HG03432 (cell line): ENCODE data around the gene RAB11FIP3.

Experiments
- ATAC-seq: cut with Tn5 transposase; IDR thresholded peaks from one replicate; pipeline ENCODE4 v1.9.1; 2021; ENCODE audit warnings: mild to moderate bottlenecking, moderate library complexity; ENCODE audit not compliant: unreplicated experiment

RAB11FIP3 gene

DNA sequence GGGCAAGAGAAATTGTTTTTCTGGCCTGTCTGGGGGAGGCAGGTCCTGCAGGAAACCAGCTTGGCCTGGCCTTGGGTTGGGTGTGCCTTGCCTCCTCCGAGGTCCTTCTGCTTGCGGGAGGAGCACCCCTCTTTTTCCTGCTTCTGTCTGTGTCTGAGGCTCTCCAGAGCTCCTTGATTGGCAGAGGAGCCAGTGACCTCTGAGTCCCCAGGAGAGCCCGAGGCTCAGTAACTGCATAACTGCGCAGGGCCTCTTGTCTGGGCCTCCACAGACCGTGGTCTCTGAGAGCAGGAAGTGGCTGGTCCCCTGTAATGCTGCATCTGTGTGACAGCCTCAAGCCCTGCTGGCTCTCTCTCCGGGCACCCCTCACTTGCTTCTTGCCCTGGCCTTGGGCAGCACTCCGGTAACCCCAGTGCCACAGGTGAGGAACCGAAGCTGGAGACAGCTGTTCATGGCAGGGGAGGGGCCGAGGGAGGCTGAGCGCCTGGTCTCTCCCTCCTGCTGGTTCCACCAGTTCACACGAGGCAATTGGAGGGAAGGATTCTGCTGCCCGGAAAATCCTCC is 103.6 kb downstream of the RAB11FIP3 start:
- ATAC-seq: no peak

DNA sequence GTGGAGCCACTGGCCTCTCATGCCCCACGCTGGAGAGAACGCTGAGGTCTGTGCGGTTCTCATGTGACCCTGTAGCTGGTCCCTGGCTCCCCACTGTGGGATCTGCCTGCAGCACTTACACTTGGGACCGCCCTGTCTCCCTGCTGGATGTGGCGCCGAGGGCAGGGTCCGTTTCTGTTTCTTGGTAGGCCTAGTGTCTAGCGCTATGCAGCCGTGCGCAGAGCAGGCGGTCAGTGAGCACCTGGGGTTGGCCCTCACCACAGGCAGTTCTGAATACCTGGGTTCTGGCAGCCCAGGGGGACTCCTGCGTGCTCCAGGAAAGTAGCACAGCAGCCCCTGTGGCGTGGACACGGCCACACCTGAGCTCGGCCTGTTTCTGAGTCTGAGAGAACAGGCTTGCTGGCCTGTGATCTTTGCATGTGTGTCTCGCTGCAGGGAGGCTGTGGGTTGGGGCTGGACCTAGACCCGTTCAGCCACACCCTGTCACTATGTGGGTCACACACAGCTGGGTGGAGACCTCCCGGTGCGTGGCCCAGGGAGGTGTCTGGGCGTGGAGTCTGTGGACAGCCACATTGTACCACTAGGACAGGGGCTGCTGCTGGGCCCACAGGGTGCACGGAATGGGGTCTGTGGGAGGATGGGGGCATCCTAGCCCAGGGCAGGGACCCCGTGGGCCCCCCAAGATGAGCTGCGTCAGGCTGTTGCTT is 104.8 kb downstream of the RAB11FIP3 start:
- no peak for ATAC-seq

DNA sequence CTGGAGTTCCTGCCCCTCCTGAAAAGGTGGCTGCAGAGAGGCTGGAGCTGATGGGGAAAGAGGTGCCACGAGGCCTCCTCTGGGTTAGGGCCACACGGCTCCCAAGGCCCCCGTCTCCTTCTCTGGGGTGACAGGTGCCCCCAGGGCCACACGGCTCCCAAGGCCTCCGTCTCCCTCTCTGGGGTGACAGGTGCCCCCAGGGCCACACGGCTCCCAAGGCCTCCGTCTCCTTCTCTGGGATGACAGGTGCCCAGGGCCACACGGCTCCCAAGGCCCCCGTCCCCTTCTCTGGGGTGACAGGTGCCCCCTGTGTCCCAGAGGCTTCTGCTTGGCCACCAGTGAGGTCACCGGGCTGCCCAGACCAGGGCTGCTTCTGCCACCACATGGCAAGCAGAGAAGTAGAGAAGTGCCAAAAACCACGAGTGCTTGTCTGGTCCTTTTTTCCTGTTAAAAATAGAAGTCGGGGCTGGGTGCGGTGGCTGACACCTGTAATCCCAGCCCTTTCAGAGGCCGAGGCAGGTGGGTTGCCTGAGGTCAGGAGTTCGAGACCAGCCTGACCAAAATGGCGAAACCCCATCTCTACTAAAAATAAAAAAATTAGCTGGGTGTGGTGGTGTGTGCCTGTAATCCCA is 106.2 kb downstream of the RAB11FIP3 start:
- no peak for ATAC-seq

DNA sequence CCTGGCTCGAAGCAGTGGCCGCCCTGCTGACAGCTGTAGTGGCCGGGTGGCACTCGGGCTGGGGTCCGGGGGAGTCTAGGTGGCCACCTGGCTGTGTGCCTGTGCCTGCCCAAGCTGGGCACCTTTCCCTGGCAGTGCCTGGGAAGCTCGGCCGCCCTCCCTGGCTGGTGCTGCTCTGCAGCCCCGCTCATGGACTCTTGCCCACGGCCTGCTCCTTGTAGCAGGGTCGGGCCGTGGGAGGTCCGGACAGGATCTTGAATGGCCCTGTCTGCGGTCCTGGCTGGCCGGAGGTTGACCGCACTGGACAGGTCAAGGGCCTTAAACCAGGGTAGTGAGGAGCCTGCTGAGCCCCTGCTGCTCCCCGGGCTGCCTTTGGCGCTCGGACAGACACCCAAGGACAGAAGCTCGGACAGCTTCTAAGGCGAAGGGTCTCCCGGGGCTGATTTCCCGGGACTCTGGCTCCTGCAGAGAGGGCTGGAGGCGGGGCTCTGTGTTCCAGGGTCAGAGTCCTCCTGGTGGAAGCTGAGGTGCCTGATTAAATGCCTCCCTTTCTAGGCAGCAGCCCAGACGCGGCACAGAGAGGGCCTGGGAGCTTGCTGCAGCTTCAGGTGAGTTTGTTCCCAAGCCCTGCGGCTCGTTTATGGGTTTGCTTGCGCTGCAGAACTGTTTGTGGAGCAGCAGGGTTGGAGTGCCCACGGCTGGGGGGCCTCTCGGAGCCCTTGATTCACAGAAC is 108.1 kb downstream of the RAB11FIP3 start:
- no peak for ATAC-seq

DNA sequence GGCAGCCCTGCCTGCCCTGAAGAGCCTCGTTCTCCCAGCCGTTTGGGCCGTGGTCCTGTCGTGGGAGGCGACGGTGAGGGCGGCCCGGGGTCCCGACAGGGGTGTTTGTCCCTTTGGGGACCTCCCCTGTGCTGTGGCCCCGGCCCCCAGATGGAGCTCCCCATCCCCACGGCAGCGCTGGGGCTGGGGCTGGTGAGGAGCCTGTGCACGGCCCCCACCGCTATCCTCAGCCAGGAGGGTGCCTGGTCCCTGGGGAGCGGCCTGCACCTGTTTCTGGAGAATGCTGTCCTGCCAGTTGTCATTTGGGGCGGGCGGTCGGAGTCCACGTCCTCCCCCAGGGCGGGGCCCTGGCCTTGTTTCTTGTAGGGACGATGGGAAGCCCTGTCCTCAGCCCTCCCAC is 108.7 kb downstream of the RAB11FIP3 start:
- no peak for ATAC-seq

DNA sequence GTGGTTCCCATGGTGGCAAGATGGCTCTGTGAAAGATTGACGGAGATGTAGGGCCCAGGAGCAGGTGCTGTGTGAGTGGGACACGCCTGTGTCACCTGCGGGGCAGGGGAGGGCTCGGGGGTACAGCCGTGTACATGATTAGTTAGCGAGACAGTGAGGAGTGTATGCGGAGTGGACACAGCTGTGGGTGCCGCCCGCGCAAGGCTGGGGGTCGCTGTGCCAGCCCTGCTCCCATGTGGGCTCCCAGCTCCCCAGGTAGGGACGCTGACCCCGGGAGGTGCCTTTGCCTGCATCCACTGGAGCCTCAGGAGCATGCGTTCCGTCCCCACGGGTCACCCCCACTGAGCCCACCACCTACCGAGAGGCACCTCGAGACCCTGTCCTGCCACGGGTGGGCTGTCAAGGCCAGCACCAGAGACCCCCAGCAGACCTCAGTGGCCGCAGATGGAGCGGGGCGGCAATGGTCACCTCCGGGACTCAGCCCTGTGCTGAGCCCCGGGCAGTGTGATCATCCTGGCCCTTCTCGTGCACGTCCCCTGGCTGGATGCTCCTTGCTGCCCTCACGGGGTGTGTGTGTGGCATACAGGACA is 109.5 kb downstream of the RAB11FIP3 start:
- no peak for ATAC-seq

DNA sequence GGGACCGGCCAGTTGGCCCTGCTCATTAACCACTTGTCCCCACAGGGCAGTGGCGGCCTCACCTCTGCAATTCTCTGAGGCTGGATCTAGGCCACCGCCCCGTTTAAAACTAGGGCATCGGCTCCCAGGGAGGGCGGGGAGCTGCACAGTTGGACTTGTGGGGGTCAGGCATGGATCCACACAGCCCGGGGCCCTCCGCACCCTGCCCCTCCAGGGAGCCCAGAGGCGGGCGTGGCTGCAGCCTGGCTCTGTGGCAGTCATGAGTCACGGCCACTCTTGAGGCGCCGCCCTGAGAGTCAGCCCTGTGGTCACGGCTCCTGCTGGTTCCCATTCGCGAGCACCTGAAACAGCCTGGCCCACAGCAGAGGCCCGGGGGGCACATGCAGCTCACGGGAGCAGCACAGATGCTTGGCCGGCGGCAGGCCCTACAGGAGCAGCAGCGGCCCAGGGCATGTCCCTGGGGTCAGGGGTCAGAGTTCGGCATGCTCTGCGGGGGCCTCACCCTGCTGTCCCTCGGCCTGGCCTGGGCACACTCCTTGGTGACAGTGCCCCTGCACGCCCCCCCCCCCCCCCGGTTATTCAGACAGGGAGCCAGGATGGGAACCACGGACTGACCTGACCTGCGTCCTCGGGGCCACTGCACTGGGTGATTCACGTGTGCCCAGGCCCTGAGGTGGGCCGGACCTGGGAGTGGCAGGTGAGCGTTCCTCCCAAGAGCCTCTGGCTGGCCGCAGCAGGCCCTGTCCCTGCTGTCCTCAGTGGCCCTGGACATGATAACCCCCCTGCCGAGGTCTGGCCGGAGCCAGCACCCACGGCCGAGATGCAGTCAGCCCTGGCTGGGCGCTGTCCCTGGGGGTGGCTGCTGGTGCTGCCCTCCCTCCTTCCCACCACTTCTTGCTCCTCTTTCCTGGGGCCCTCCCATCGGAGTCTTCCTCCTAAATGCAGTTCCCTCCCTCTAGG is 110.3 kb downstream of the RAB11FIP3 start:
- ATAC-seq: no peak

DNA sequence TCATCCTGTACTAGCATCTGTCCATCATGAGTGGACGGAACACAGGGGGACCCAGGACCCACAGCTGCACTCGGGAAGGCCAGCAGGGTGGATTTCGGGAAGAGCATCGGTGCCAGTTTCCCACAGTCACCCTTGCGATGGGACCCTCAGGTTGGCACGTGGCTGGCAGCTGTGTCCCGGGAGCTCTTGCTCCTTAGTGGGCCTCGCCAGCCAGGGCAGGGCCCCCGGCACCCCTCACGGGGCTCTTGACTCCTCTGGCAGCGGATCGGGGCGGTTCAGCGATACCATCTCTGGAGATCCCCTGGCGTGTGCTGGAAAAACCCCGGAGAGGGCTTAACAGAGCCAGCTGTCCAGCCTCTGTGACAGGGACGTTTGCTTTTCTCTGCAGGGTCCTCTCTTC is 111.3 kb downstream of the RAB11FIP3 start:
- ATAC-seq: no peak

DNA sequence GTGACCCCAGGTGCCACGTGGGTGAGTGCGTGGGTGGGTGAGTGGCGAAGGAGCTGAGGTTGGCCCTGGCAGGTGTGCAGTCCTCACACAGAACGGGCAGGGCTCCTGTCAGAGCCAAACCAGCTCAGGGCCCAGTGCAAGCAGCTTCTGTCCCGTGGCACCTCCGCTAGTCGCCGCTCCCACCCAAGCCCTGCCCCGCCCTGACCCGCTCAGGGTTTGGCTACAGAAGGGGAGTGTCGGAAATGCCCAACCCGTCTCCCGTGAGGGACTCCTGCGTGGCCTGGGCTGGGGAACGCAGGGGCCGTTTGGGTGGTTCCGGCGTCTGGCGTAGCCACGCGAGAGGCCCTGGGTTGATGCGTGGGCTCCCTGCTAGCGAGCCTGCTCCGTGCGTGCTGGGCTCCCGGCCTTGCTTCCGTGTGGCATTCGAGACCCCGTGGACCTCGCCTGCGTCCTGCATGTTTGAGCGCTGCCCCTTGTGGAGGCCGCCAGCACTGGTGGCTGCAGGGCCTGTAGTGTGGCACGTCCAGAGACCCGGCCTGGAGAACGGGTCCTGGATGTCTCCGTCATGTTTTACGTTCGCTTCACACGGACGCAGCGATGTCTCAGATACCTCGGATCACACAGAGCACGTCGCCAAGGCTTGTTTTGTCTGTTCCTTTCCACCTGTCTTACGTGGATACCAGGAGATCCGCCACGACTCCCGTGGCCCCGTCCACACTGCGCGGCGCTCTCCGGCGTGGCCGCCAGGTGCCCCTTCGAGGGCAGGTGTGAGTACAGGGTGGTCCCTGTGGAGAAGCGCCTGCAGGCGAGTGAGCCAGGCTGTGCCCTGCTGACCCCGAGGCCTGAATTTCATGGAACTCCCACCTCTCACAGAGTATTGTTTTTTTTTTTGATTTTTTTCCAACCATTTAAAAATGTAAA is 112.2 kb downstream of the RAB11FIP3 start:
- no peak for ATAC-seq

DNA sequence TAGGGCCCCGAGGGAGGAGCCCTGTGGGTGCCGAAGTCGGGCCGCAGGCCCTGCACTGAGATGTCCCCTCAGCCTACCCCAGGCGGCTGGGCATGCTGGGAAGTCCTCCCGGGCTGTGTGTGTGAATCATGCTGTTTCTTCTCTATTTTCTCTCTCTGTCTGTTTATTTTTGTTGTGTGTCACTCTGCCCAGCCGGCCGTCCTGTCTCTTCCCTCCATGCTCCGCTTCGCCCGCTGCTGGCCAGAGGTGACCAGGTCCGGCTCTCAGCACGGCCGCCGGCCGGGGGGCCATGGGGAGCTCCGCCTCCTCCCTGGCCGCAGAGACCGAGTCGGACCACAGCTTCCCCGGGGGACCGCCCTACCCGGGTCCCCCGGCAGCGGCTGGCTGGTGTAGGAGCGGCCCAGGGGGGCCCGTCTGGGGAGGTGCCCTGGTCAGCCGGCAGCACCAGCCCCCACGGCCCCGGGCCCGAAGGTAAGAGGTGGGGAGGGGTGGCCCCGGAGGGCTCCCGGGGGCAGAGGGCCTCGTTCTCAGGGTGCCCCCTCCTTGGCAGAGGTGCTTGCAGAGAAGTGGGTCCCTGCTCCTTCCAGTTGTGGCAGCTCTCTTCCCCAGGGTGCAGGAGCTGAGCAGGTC is 114.6 kb downstream of the RAB11FIP3 start:
- no peak for ATAC-seq

DNA sequence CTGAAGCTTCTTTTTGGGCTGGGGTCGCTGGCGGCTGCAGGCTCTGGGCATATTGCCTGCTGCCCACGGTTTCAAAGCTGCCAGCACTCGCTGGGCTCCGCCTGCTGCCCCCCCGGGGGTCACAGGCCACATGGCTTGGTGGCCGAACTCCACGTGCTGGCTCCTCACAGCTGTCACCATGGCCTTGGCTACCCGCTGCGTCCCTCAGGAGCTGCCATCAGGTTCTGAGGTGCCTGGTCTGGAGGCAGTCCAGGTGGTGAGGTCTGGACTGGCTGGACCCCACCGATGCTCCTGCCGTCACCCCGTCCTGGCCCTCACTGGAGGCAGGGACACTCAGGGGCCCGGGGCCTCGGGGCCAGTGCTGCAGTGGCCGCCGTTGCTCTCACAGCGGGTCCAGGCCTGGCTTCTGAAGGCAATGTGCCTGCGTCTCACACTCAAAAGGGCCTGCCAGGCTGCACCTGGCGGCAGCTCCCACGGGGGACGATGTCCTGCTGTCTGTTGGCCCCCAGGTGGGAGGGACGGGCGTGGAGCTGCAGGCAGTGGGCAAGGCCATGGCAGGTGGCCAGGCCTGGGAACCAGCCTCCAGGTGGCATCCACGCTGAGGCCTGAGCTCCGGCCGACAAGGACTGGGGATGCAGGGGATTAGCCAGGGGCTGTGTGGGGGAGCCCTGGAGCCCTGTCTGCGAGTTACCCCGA is 115.3 kb downstream of the RAB11FIP3 start:
- no peak for ATAC-seq

DNA sequence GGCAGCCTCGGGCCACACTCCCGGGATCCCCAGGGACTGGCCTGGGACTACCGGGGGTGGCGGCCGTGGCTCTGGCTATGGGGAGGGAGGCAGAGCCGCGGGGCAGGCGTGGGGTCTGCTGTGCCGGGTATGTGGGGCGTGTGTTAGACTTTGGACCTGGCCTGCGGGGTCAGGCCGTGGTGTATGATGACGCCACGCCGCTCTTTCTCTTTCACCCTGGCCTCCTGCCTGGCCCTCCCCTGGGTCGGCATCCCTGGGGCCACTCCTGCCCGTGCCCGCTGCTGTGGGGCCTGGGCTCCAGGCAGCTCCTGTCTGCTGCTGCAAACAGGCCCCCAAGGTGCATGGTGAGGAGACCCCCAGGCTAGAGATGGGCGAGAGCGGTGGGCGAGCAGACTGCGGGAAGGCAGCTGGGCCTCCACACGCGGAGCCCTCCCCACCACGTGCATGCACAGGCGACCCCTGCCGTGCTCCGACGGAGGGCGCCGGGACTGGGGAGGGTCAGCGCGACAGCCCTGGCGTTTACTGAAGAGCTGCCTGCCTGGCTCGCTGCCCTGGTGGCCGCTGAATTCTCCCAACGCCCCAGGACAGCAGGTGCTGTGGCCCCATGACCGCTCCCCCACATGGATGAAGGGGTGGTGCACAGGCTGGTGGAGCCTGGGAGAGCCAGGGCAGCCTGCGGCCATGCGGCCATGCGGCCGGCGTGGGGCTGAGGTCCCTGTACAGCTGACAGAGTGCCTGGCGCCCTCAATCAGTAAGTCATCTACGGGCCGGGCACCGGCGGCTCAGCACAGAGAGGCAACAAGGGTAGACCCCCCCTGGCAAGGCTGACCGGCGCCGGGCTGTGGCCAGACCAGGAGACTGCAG is 118.1 kb downstream of the RAB11FIP3 start:
- no peak for ATAC-seq

DNA sequence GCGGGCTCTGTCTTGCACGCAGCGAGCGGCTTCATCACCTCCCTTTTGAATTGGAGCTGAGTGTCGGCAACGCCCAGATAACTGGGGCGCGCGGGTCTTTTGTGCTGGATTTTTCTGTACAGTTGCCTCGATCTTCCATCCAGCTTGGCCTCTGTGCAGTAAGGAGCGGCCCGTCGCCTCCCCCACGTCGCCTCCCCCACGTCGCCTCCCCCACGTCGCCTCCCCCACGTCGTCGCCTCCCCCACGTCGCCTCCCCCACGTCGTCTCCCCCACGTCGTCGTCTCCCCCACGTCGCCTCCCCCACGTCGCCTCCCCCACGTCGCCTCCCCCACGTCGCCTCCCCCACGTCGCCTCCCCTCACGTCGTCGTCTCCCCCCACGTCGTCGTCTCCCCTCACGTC is 119.1 kb downstream of the RAB11FIP3 start:
- no peak for ATAC-seq

DNA sequence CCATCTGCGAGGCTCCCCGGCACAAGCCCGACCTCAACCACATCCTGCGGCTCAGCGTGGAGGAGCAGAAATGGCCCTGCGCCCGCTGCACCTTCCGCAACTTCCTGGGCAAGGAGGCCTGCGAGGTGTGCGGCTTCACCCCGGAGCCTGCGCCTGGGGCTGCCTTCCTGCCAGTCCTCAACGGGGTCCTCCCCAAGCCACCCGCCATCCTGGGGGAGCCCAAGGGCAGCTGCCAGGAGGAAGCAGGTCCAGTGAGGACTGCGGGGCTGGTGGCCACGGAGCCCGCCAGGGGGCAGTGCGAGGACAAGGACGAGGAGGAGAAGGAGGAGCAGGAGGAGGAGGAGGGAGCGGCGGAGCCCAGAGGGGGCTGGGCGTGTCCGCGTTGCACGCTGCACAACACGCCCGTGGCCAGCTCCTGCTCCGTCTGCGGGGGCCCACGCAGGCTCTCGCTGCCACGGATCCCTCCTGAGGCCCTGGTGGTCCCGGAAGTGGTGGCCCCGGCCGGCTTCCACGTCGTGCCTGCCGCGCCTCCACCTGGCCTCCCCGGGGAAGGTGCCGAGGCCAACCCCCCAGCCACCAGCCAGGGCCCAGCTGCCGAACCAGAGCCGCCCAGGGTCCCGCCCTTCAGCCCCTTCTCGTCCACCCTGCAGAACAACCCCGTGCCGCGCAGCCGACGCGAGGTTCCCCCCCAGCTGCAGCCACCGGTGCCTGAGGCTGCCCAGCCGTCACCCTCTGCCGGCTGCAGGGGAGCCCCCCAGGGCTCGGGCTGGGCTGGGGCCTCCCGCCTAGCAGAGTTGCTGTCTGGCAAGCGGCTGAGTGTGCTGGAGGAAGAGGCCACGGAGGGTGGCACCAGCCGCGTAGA is 121.7 kb downstream of the RAB11FIP3 start:
- ATAC-seq: peak; percentile 50

DNA sequence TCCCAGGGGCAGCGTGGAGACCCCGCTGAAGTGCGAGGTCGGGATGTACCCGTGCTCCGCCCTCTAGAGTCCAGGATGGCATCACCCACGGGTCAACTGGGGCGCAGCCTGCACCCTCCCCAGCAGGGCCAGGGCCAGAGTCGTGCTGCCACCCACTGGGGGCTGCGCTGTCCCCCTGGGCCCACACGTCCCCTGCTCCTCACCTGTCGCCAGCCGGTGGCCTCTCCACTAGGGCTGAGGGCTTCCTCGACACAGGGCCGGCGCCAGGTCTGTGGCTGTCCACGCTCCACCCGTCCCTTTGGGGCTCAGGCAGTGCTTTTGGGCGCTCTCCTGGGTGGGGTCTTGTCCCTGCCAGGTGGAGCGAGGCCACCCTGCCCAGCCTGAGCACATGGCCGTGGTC is 123.1 kb downstream of the RAB11FIP3 start:
- ATAC-seq: no peak

DNA sequence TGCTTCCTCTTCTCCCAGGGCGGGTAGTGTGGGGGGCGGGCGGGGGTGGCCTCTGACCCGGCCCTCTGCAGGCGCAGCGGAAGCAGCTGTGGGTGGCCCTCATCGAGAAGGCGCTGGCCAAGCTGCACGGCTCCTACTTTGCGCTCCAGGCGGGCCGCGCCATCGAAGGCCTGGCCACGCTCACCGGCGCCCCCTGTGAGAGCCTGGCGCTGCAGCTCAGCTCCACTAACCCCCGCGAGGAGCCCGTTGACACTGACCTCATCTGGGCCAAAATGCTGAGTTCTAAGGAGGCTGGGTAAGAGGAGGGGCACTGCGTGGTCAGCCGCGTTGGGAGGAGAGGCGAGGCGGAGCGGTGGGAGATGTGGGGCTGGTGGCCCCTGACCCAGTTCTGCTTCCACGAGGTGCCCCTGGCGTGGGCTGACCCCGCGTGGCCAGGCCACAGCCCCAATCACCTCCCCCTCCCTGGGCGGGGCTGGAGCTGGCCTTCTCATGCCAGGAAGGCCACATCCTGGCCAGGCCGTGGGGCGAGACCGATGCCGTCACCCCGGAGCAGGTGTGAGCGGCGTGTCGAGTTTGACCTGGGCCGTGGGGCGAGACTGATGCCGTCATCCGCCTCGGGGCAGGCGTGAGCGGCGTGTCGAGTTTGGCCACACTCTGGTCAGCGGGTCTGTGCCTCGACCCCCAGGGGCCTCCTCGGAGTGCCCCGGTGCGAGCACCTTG is 124.3 kb downstream of the RAB11FIP3 start:
- ATAC-seq: no peak
